Raji (cell line): ENCODE measurements around the gene FNDC3B.

Experiments
- POLR2A ChIP-seq: IDR thresholded peaks from 2 replicates; pipeline ENCODE4 v1.6.1; 2011; ENCODE audit warnings: low read depth, low read length, control low read depth; ENCODE audit not compliant: insufficient read depth

The FNDC3B gene

DNA sequence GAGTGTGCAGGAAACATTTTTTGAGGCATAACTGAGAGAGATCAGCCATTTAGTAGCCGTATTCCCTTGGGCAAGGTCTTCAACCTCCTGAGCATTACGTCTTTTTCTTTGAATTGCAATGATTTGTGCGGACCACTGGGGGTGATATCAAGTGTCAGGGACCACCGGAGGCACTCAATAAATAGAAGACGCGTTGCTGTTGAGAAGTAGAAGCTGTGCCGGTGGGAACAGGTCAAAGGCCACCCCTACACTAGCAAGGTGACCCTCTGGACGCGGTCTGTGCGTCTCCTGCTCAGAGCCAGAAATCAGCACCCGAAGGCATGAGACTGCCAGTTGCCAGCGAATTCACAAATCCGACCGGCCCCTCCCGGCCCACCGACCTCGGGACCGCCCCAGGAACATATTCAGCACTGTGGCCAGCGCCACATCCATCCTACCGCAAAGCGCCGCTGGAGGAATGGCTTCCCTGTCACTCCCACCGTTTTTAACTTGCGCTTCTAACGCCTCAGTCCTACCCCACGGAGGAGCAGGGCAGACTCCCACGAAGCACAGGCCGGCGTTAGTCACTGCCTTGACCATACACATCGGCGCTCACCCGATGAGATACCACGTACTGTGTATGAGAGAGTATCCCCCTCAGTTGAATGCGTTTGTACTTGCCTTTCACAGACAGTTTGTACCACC lies 410.2 kb downstream of the FNDC3B start:
- no peak for TF ChIP-seq POLR2A
